Measurements from ENCODE around the gene GRK7. TPM values are rescaled to one million over a fixed set of nuclear protein-coding genes. Genes with fewer than 3 reads are reported as not detected.

The GRK7 gene
- total and polyA plus RNA-seq, 9 of the 15 experiments (the other 6 are each of a cell fraction or from before 2014, with no cell fraction given): 0.01 to 0.08 (median 0.04) TPM; not detected in 3

DNA sequence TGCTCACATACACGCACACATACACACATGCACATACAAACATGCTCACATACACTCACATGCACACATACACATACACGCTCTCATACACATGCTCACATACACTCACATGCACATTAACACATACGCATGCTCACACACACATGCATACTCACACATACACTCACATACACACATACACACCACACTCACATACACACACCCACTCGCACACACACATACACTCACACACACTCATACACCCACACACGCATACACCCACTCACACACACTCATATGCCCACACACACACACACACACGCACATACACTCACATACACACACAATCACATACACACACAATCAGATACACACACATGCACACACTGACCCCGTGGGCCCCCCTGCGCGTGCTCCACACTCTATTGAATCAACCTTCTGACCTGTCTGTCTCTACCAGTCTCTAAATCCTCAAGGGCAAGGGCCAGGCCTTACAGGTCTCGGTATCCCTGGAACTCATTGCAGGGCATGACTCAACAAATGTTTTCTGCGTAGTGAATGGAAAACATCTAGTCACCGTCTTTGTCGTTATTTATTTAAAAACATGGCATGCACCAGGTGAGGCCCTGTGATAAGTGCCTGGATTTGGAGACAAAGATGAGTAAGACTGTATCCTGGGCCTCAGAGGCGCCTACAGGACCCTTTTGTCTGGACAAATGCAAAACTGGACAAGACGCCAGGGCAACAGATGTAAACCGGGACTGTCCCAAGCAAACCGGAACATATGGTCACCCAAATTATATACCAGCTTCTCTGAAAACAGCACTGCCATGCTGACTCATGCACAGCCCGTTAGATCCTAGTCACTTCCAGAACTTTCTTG, 41.8 kb downstream of the GRK7 start (continued):
- TF ChIP-seq, protein P1, sequence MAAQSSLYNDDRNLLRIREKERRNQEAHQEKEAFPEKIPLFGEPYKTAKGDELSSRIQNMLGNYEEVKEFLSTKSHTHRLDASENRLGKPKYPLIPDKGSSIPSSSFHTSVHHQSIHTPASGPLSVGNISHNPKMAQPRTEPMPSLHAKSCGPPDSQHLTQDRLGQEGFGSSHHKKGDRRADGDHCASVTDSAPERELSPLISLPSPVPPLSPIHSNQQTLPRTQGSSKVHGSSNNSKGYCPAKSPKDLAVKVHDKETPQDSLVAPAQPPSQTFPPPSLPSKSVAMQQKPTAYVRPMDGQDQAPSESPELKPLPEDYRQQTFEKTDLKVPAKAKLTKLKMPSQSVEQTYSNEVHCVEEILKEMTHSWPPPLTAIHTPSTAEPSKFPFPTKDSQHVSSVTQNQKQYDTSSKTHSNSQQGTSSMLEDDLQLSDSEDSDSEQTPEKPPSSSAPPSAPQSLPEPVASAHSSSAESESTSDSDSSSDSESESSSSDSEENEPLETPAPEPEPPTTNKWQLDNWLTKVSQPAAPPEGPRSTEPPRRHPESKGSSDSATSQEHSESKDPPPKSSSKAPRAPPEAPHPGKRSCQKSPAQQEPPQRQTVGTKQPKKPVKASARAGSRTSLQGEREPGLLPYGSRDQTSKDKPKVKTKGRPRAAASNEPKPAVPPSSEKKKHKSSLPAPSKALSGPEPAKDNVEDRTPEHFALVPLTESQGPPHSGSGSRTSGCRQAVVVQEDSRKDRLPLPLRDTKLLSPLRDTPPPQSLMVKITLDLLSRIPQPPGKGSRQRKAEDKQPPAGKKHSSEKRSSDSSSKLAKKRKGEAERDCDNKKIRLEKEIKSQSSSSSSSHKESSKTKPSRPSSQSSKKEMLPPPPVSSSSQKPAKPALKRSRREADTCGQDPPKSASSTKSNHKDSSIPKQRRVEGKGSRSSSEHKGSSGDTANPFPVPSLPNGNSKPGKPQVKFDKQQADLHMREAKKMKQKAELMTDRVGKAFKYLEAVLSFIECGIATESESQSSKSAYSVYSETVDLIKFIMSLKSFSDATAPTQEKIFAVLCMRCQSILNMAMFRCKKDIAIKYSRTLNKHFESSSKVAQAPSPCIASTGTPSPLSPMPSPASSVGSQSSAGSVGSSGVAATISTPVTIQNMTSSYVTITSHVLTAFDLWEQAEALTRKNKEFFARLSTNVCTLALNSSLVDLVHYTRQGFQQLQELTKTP (IDR thresholded peaks at IDR 0.05; ENCODE audit: low read depth in 1 of 2, partially characterized antibody in 2 of 2): peak in 1 of 2 experiments; percentile 72
- TF ChIP-seq, protein P2, sequence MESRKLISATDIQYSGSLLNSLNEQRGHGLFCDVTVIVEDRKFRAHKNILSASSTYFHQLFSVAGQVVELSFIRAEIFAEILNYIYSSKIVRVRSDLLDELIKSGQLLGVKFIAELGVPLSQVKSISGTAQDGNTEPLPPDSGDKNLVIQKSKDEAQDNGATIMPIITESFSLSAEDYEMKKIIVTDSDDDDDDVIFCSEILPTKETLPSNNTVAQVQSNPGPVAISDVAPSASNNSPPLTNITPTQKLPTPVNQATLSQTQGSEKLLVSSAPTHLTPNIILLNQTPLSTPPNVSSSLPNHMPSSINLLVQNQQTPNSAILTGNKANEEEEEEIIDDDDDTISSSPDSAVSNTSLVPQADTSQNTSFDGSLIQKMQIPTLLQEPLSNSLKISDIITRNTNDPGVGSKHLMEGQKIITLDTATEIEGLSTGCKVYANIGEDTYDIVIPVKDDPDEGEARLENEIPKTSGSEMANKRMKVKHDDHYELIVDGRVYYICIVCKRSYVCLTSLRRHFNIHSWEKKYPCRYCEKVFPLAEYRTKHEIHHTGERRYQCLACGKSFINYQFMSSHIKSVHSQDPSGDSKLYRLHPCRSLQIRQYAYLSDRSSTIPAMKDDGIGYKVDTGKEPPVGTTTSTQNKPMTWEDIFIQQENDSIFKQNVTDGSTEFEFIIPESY (CRISPR knock-in tag; IDR thresholded peaks at IDR 0.05): peak; percentile 77
- TF ChIP-seq, protein P3, sequence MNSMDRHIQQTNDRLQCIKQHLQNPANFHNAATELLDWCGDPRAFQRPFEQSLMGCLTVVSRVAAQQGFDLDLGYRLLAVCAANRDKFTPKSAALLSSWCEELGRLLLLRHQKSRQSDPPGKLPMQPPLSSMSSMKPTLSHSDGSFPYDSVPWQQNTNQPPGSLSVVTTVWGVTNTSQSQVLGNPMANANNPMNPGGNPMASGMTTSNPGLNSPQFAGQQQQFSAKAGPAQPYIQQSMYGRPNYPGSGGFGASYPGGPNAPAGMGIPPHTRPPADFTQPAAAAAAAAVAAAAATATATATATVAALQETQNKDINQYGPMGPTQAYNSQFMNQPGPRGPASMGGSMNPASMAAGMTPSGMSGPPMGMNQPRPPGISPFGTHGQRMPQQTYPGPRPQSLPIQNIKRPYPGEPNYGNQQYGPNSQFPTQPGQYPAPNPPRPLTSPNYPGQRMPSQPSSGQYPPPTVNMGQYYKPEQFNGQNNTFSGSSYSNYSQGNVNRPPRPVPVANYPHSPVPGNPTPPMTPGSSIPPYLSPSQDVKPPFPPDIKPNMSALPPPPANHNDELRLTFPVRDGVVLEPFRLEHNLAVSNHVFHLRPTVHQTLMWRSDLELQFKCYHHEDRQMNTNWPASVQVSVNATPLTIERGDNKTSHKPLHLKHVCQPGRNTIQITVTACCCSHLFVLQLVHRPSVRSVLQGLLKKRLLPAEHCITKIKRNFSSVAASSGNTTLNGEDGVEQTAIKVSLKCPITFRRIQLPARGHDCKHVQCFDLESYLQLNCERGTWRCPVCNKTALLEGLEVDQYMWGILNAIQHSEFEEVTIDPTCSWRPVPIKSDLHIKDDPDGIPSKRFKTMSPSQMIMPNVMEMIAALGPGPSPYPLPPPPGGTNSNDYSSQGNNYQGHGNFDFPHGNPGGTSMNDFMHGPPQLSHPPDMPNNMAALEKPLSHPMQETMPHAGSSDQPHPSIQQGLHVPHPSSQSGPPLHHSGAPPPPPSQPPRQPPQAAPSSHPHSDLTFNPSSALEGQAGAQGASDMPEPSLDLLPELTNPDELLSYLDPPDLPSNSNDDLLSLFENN (IDR thresholded peaks at IDR 0.05; ENCODE audit: low read depth in 2 of 2, low read length in 2 of 2): peak in 1 of 2 experiments; percentile 81; a peak in 2 of 4 replicates
- TF ChIP-seq NRF1 (conservative IDR thresholded peaks at IDR 0.05 in 1 of 2, IDR thresholded peaks at IDR 0.05 in 1 of 2): peak; percentile 86 to 89
- peak; percentile 99 for TF ChIP-seq SMARCA5 (IDR thresholded peaks at IDR 0.05)
- no peak for TF ChIP-seq BRF1 (IDR thresholded peaks at IDR 0.05; ENCODE audit: borderline replicate concordance, extremely low read depth, insufficient read length)
- TF ChIP-seq NR2C1 (IDR thresholded peaks at IDR 0.05): peak; percentile 65; the same call in 1 of the 2 replicates
- TF ChIP-seq NR2C1 (tag; IDR thresholded peaks at IDR 0.05): peak; percentile 61
- TF ChIP-seq GATA2 (CRISPR knock-in tag; IDR thresholded peaks at IDR 0.05): peak; percentile 86
- TF ChIP-seq ZNF316 (IDR thresholded peaks at IDR 0.05): peak; percentile 99
- no peak for TF ChIP-seq ZSCAN32 (CRISPR knock-in tag; IDR thresholded peaks at IDR 0.05)
- TF ChIP-seq ZNF384 (IDR thresholded peaks at IDR 0.05; ENCODE audit: low read depth, low read length): no peak
- no peak for TF ChIP-seq SREBF1 (IDR thresholded peaks at IDR 0.05; ENCODE audit: borderline replicate concordance, low read depth, low read length)
- peak; percentile 66; the same call in 1 of the 2 replicates for TF ChIP-seq PTRF (tag; IDR thresholded peaks at IDR 0.05)
- TF ChIP-seq RFX1 (IDR thresholded peaks at IDR 0.05): peak; percentile 60
- TF ChIP-seq, protein P4, sequence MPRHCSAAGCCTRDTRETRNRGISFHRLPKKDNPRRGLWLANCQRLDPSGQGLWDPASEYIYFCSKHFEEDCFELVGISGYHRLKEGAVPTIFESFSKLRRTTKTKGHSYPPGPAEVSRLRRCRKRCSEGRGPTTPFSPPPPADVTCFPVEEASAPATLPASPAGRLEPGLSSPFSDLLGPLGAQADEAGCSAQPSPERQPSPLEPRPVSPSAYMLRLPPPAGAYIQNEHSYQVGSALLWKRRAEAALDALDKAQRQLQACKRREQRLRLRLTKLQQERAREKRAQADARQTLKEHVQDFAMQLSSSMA (CRISPR knock-in tag; IDR thresholded peaks at IDR 0.05): no peak
- TF ChIP-seq NFRKB (IDR thresholded peaks at IDR 0.05; ENCODE audit: low read depth): peak; percentile 93; the same call in 1 of the 2 replicates
- 0 out of 2 replicates have a peak, but pooled peaks have one; percentile 33 for TF ChIP-seq ZNF232 (CRISPR knock-in tag; IDR thresholded peaks at IDR 0.05)

All from K562 (cell line).